Prostate gland (tissue), 2 donors: ENCODE results near the gene ZNF775. TPM values are rescaled to one million over a fixed set of nuclear protein-coding genes. Genes with fewer than 3 reads are reported as not detected.

Experiments
- DNase-seq: peaks from one replicate; pipeline ENCODE4 v3.0.0-alpha.2; 2019; ENCODE audit warnings: low spot score
- H3K27ac ChIP-seq, 2 donors: fragments of 200-600 bp; sonication (generic); 2 replicates each; pipeline ENCODE4 v1.5.1; 2017 to 2019
- H3K27me3 ChIP-seq: fragments of 200-600 bp; sonication (generic); replicated peaks from 2 replicates; pipeline ENCODE4 v1.5.1; 2019; ENCODE audit not compliant: insufficient read depth
- H3K36me3 ChIP-seq, 2 donors: fragments of 200-600 bp; sonication (generic); 1 replicate in 1 of 2; 2 replicates in 1 of 2; pipeline versions ENCODE4 v1.5.1 to v1.8.1; 2017 to 2019
- H3K4me1 ChIP-seq: fragments of 200-600 bp; sonication (generic); replicated peaks from 2 replicates; pipeline ENCODE4 v1.5.1; 2019
- H3K4me3 ChIP-seq, 2 donors: fragments of 200-600 bp; sonication (generic); 2 replicates each; pipeline ENCODE4 v1.5.1; 2017 to 2019
- H3K9me3 ChIP-seq: fragments of 200-600 bp; sonication (generic); 2 replicates; pipeline ENCODE4 v1.5.1; 2017
- CTCF ChIP-seq, 4 experiments: fragments of 200-600 bp in 2 of 4; fragments of 450-650 bp in 2 of 4; sonication (generic) in 2 of 4; IDR thresholded peaks; 1 replicate in 3 of 4; 2 replicates in 1 of 4; pipeline ENCODE4 v1.5.1; 2016 to 2019; ENCODE audit warnings: antibody characterized with exemption in 4 of 4, mild to moderate bottlenecking in 2 of 4, moderate library complexity in 2 of 4
- POLR2A ChIP-seq: fragments of 450-650 bp; IDR thresholded peaks from one replicate; pipeline ENCODE4 v1.6.1; 2016; ENCODE audit warnings: antibody characterized with exemption, mild to moderate bottlenecking
- POLR2AphosphoS5 ChIP-seq: sonication (generic); formaldehyde crosslinking; IDR thresholded peaks from one replicate; pipeline ENCODE4 v1.6.1; 2017; ENCODE audit warnings: antibody characterized with exemption
- WGBS: methylation state at CpG from one replicate; pipeline ENCODE4 v1.1.5; 2018; 5-methylcytosine and 5-hydroxymethylcytosine counted together
- intact Hi-C: fragments of 100-400 bp; cut with DNase I; formaldehyde crosslinking; loops from one replicate; pipeline ENCODE4 v1.14.2; 2022
- total RNA-seq, 2 donors: library from RNA; depleted of rRNA; stranded (reverse); fragments of >200 nt; gene quantifications; one replicate each; pipeline ENCODE4 v1.1.0, GENCODE V29; 2016

Gene ZNF775
- total RNA-seq, 2 donors from 2014 or later = 14.4 to 14.8 TPM

- intact Hi-C loops = no loop called here
- H3K27ac ChIP-seq = no peak overlapping the region
- no peaks in the 10 kb centered on the region for H3K36me3 ChIP-seq
- H3K4me1 ChIP-seq = peaks cover 12% of the 10 kb centered on the region
- WGBS = 85% methylated on average over 22 of the region's 22 CpGs
- no peak for DNase-seq
- H3K4me3 ChIP-seq = no peak overlapping the region
- no peak for TF ChIP-seq POLR2AphosphoS5
- H3K27me3 ChIP-seq = no peaks in the 10 kb centered on the region
- H3K9me3 ChIP-seq = no peaks in the 10 kb centered on the region
These were observed 29.5 kb downstream of the ZNF775 start for GRCh38 chr7:150408393-150409299.

- Histone ChIP-seq H3K27ac (no peak overlapping the region), H3K4me3 (no peak overlapping the region), H3K4me1 (peaks cover 10% of the 10 kb centered on the region), H3K36me3 (no peaks in the 10 kb centered on the region), H3K9me3 (no peaks in the 10 kb centered on the region), H3K27me3 (no peaks in the 10 kb centered on the region)
- WGBS = 76% methylated on average over 10 of the region's 10 CpGs
- TF ChIP-seq POLR2A = no peak
- TF ChIP-seq CTCF (IDR thresholded peaks at IDR 0.05) = no peak
- TF ChIP-seq POLR2AphosphoS5 = no peak
- intact Hi-C loops = no loop called here
- DNase-seq = no peak
These were observed 30.3 kb downstream of the ZNF775 start for GRCh38 chr7:150409300-150410030.

GRCh38 chr7:150410131-150410530 is 31.0 kb downstream of the ZNF775 start:
- Histone ChIP-seq H3K36me3 (no peaks in the 10 kb centered on the region), H3K27me3 (no peaks in the 10 kb centered on the region), H3K4me3 (no peak overlapping the region), H3K9me3 (no peaks in the 10 kb centered on the region), H3K27ac (no peak overlapping the region), H3K4me1 (peaks cover 10% of the 10 kb centered on the region)
- TF ChIP-seq POLR2AphosphoS5 (no peak), CTCF (IDR thresholded peaks at IDR 0.05) (no peak), POLR2A (no peak)
- intact Hi-C loops = no loop called here
- DNase-seq = no peak
- 92% methylated on average over 7 of the region's 7 CpGs for WGBS

GRCh38 chr7:150410680-150411346 is 31.7 kb downstream of the ZNF775 start:
- TF ChIP-seq POLR2A (no peak), POLR2AphosphoS5 (no peak), CTCF (IDR thresholded peaks at IDR 0.05) (no peak)
- intact Hi-C loops = no loop called here
- Histone ChIP-seq H3K4me1 (peaks cover 10% of the 10 kb centered on the region), H3K9me3 (no peaks in the 10 kb centered on the region), H3K27me3 (no peaks in the 10 kb centered on the region), H3K27ac (no peak overlapping the region), H3K4me3 (no peak overlapping the region), H3K36me3 (no peaks in the 10 kb centered on the region)
- no peak for DNase-seq
- 57% methylated on average over 10 of the region's 10 CpGs for WGBS

DNA sequence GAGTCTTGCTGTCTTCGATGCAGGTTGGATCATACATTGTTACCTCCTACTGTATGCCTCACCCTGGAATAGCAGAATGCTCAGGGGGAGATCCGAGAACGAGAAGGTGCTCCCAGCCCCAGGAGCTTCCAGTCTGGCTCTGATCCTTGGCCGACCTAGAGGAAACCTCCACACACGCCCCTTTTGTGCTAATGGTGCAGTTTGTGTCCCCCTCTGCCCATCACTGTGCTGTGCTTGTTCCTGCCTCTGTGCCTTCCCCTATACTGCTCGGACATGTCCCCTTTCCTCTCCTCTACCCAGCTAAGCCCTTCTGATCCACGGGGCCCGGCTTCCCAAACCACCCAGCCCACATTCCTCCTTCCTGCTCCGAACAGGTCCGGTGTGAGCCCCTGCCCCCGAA is 32.5 kb downstream of the ZNF775 start:
- Histone ChIP-seq H3K36me3 (no peaks in the 10 kb centered on the region), H3K4me1 (peaks cover 2% of the 10 kb centered on the region), H3K27me3 (no peaks in the 10 kb centered on the region), H3K27ac (no peak overlapping the region), H3K9me3 (no peaks in the 10 kb centered on the region), H3K4me3 (no peak overlapping the region)
- DNase-seq = no peak
- 74% methylated on average over 11 of the region's 11 CpGs for WGBS
- intact Hi-C loops = no loop called here
- TF ChIP-seq POLR2AphosphoS5 (no peak), CTCF (IDR thresholded peaks at IDR 0.05) (no peak), POLR2A (no peak)
